A549 treated with AZD2906 at 1 μM for 4 hours (cell line): ENCODE data around the gene MICB. TPM values are rescaled to one million over a fixed set of nuclear protein-coding genes. Genes with fewer than 3 reads are reported as not detected.

Source experiments
- total RNA-seq: library from RNA; stranded (reverse); fragments of 200-300 nt; extraction: Qiagen RNA extraction; gene quantifications from 5 replicates; pipeline ENCODE4 v1.2.3, GENCODE V29; 2022

Gene MICB
- 5.8 to 6.5 TPM (median 6.2 TPM) in 5 replicates for total RNA-seq

DNA sequence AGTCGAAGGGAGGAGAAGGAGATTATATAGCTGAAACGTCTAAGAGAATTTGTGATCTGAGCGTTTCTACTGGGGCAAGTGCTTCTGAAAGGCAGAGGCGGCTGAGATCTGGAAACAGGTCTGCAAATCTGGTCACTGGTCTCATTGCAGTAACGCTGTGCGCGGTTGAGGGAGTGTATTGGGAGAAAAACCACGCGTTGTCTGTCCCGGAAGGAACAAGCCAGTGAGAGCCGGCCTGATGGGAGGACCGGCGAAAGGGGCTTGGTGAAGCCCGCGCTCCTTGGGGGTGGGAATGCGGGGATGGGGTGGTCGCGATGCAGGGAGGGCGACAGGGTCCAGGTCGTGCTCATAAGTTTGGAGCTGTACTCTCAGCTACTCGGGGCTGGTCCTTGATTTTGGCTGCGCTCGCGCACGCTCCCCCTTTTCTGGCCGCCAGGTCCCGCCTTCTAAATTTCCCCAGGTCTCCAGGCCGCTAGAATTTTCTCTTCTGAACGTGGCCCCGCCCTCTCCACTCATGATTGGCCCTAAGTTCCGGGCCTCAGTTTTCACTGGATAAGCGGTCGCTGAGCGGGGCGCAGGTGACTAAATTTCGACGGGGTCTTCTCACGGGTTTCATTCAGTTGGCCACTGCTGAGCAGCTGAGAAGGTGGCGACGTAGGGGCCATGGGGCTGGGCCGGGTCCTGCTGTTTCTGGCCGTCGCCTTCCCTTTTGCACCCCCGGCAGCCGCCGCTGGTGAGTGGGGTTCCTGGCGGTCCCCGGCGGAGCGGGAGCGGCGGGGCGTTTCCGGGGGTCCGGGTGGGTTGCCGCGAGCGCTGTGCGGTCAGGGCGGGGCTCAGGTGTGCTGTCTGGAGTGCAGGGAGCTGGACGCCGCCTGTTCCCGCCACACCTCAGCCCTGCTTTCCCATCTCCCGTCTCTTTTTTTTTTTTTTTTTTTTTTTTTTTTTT lies at the start of gene MICB:
TSS of gene MICB (plus strand) at position 615 of the 946 bp plus-strand sequence. CDS start at position 664, 49 bp downstream.

DNA sequence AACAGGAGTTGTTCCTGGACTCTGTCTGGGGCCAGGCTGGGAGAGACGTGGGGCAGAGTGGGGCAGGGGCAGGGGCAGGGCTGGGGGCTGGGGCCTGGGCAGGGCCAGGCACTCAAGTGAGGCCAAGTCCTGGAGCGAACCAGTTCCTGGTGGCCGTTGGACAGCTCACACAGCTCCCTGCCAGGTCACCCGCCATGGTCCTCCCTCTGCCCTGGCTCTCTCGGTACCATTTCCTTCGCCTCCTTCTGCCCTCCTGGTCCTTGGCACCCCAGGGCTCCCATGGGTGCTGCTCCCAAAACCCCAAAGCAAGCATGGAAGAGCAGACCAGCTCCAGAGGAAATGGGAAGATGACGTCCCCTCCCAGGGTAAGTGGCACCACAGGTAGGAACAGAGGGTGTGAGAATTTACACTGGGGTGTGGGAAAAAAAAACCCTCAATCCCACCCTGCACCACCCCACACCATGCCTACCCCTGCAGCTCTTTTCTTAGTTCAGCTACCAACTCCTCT lies 30.9 kb downstream of the MICB start, which contains the start of gene MCCD1:
TSS of gene MCCD1 (plus strand) at position 142 of the 508 bp plus-strand sequence. CDS start at position 195, 53 bp downstream.

DNA sequence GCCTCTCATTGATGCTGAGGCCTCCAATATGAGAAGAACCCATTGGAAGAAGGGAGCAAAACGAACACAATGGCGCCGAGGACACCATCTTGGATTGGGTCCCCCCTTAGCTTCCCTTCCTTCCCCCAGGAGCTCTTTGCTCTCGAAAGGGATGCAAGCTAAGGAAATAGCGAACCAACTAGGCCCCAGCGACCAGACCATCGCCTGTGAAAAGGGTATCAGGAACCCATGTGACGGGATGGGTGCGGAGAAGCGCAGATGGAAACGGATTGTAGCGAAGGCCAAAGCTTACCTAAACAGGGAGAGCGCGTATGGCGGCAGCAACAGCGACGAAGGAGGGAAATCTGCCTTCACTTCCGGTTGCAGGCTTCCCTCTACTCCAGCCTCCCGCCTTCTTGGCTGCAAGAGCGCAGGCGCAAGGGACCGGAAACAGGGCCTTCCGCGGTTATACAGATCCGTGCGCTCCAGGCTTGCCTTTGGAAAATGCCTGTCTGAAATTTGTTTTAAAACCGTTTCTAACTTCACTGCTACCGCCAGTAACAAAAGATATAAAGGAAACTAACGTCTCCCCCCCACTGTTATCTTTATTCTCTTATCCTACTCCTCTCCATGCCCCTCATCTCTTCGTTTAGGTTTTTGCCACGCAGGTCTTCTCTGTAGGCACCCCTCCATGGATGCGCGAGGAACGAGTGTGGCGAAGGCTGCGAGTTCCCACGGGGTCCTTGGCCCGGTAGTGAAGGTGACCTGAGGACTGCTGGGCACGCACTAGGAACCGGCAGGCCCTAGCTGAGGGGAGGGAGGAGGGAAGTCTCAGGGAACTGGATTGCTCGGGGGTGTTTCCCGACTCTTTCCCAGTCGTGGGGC lies 43.9 kb downstream of the MICB start, which contains the start of gene DDX39B:
TSS of gene DDX39B (minus strand) at position 346 of the 864 bp plus-strand sequence. CDS start 1,471 bp downstream, outside the sequence.

DNA sequence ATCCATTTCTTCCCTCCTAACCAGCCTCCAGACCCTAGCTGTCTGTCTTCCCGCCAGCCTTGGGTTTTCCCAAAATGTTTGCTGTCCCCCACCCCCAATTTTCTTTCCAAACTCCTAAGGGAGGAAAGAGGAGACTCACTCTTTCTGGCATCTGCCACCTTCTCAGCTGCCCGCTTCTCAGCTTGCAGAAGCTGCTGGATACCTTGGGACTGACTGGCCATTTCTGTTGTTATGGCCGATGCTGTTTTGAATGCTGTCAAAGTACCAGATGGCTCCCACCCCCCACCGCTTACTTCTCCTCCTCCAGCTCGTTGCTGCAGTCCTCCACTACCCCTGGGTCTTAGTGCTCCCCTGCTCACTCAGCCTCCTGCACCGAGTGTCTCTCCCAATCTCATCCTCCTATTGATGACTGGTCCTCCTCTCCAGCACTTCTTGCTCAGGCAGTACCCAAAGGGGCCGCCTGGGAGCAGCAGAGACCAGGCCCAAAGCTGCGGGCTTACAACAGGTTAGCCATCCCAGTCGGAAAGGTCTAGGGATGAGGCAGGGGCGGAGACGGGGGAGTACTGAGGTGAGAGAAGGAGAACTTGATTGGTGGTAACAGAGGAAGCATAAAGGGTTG lies 48.5 kb downstream of the MICB start, which contains the start of gene ATP6V1G2:
TSS of gene ATP6V1G2 (minus strand) at position 270 of the 619 bp plus-strand sequence. CDS start at position 221, 49 bp downstream.

DNA sequence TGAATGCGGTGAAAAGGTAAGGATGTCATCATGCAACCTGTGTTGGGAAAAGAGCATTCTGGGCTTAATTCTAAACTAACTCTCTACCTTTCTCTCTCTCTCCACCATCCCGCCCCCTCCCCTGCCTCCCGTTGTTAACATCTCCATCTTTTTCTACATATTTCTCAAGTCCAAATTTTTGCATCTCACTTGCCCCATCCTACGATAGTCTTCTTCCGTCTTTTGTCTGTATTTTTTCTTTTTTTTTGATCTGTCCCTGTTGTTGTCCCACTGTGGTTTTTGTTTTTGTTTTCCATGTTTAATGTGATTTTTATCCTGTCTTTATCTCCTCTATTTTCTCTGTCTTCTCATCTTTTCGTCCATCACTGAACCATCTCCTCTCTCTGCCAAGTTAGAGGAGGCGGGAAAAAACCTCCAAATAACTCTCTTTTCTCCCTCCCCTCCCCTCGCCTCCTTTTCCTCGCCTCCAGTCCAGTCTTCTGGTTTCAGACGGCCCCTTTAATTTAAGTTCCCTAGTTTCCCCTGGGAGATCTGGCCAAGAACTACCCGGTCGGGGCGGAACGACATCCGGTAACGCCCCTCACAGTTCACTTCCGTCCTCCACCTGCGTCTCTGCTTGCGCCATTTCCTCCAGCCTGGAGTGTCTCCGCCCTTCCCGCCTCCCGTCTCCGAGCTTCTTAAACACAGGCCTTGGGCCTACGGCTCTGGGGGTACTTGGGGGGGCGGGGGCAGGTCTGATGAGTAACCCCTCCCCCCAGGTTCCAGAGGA lies 49.2 kb downstream of the MICB start, which contains the start of gene NFKBIL1:
TSS of gene NFKBIL1 (plus strand) at position 651 of the 769 bp plus-strand sequence. CDS start at position 738, 87 bp downstream.

Other genes starting within 250 kb of the MICB start
- gene HLA-C, start 226.1 kb upstream of the MICB start, total RNA-seq: 47.6 to 56.8 TPM (median 53.0 TPM) in 5 replicates
- gene HLA-B, start 141.0 kb upstream of the MICB start, total RNA-seq: 18.9 to 30.6 TPM (median 26.0 TPM) in 5 replicates
- gene MICA, start 94.5 kb upstream of the MICB start, total RNA-seq: 28.1 to 29.7 TPM (median 28.9 TPM) in 5 replicates
- not detected in 5 replicates for gene MCCD1, start 30.8 kb downstream of the MICB start, total RNA-seq
- gene DDX39B, start 43.9 kb downstream of the MICB start, total RNA-seq: 340 to 418 TPM (median 347 TPM) in 5 replicates
- gene ATP6V1G2, start 48.5 kb downstream of the MICB start, total RNA-seq: 0.62 to 1.1 TPM (median 0.93 TPM) in 5 replicates
- 9.5 to 13.0 TPM (median 12.6 TPM) in 5 replicates for gene NFKBIL1, start 49.5 kb downstream of the MICB start, total RNA-seq
- gene LTA, start 74.1 kb downstream of the MICB start, total RNA-seq: 0.07 to 0.23 TPM (median 0.08 TPM) in 3 of 5 replicates, not detected in the others
- 0.07 to 0.08 TPM in 2 of 5 replicates, not detected in the others for gene TNF, start 77.4 kb downstream of the MICB start, total RNA-seq
- gene LTB, start 84.3 kb downstream of the MICB start, total RNA-seq: 0.12 to 0.49 TPM (median 0.14 TPM) in 4 of 5 replicates, not detected in the other
- gene LST1, start 88.1 kb downstream of the MICB start, total RNA-seq: 0.14 to 0.41 TPM (median 0.29 TPM) in 5 replicates
- not detected in 5 replicates for gene NCR3, start 94.9 kb downstream of the MICB start, total RNA-seq
- not detected in 5 replicates for gene AIF1, start 117.1 kb downstream of the MICB start, total RNA-seq
- 66.2 to 87.9 TPM (median 84.6 TPM) in 5 replicates for gene PRRC2A, start 122.6 kb downstream of the MICB start, total RNA-seq
- 117 to 150 TPM (median 136 TPM) in 5 replicates for gene BAG6, start 154.5 kb downstream of the MICB start, total RNA-seq
- 2.9 to 3.7 TPM (median 3.1 TPM) in 5 replicates for gene APOM, start 157.7 kb downstream of the MICB start, total RNA-seq
- gene C6orf47, start 162.6 kb downstream of the MICB start, total RNA-seq: 11.3 to 12.4 TPM (median 11.9 TPM) in 5 replicates
- gene GPANK1, start 166.9 kb downstream of the MICB start, total RNA-seq: 7.8 to 11.3 TPM (median 10.1 TPM) in 5 replicates
- 169 to 183 TPM (median 179 TPM) in 5 replicates for gene CSNK2B, start 167.9 kb downstream of the MICB start, total RNA-seq
- gene LY6G5B, start 171.8 kb downstream of the MICB start, total RNA-seq: 2.7 to 4.2 TPM (median 3.2 TPM) in 5 replicates
- gene LY6G5C, start 182.9 kb downstream of the MICB start, total RNA-seq: 1.2 to 1.7 TPM (median 1.4 TPM) in 5 replicates
- 14.2 to 17.5 TPM (median 16.7 TPM) in 5 replicates for gene ABHD16A, start 205.2 kb downstream of the MICB start, total RNA-seq
- not detected in 5 replicates for gene LY6G6F, start 208.7 kb downstream of the MICB start, total RNA-seq
- not detected in 5 replicates for gene LY6G6D, start 217.2 kb downstream of the MICB start, total RNA-seq
- 0.08 to 0.14 TPM (median 0.09 TPM) in 3 of 5 replicates, not detected in the others for gene LY6G6C, start 223.6 kb downstream of the MICB start, total RNA-seq
- not detected in 5 replicates for gene MPIG6B, start 225.2 kb downstream of the MICB start, total RNA-seq
- gene DDAH2, start 231.2 kb downstream of the MICB start, total RNA-seq: 25.2 to 32.8 TPM (median 28.6 TPM) in 5 replicates
- gene CLIC1, start 238.4 kb downstream of the MICB start, total RNA-seq: 467 to 486 TPM (median 475 TPM) in 5 replicates
- gene MSH5, start 241.9 kb downstream of the MICB start, total RNA-seq: 10.5 to 14.8 TPM (median 11.7 TPM) in 5 replicates